ENCODE data around the gene CHRD. TPM values are rescaled to one million over a fixed set of nuclear protein-coding genes. Genes with fewer than 3 reads are reported as not detected.

Gene CHRD
- polyA plus RNA-seq, 6 donors from 2014 or later, result not detected

DNA sequence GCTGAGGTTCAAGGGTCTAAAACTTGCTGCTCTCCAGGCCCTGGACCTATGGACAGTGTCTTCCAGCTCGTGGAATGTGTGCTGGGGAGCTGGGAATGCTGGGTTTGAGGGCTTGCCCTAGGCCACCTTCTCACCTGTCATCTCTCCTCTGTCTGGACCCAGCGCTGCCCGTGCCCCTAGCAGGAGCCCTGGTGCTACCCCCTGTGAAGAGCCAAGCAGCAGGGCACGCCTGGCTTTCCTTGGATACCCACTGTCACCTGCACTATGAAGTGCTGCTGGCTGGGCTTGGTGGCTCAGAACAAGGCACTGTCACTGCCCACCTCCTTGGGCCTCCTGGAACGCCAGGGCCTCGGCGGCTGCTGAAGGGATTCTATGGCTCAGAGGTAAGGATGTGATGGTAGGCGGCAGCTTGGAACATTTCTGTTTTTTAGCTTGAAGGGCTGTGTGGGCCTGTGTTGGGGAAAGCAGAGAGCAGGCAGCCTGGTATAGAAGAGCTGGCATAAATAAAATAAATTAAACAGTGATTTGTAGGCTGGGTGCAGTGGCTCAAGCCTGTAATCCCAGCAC lies 5.1 kb downstream of the CHRD start:
- H3K9me3 Mint-ChIP-seq, result peaks cover 0 to 1% (median 0%) of the 10 kb centered on the region in 7 donors

DNA sequence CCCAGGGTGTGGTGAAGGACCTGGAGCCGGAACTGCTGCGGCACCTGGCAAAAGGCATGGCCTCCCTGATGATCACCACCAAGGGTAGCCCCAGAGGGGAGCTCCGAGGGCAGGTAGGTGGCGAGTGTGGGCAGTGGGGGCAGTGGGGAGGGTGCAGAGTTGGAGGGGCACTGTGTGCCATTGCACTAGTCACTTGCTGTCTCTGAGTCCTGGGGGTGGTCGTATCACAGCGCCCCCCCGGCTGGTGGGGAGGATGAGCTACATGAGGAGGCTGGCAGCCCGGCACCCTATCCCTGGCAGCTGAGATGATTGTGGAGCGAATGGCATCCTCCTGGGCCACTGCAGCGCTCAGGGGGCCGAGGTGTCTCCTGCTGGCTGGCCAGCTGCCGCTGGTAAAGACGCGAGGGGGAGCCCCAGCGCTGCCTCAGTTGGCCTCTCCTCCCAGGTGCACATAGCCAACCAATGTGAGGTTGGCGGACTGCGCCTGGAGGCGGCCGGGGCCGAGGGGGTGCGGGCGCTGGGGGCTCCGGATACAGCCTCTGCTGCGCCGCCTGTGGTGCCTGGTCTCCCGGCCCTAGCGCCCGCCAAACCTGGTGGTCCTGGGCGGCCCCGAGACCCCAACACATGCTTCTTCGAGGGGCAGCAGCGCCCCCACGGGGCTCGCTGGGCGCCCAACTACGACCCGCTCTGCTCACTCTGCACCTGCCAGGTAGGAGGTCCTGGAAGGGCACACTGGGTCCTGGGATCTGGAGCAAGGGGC lies 6.4 kb downstream of the CHRD start:
- DNase-seq (no peak), ATAC-seq (ENCODE audit: low read depth in 2 of 2) (no peak)
- Mint-ChIP-seq H3K36me3 (no peaks in the 10 kb centered on the region), H3K9me3 (peaks cover 0 to 1% (median 0%) of the 10 kb centered on the region in 7 donors), H3K4me1 (peaks cover 0 to 6% (median 0%) of the 10 kb centered on the region in 3 donors), H3K27ac (no peak overlapping the region), H3K4me3 (no peak overlapping the region), H3K27me3 (peaks cover 43 to 90% (median 86%) of the 10 kb centered on the region in 3 donors)

More for the DNA sequence above, 5.1 kb downstream of the CHRD start:
- DNase-seq (no peak), ATAC-seq (ENCODE audit: low read depth in 2 of 2) (no peak)
- H3K4me3 Mint-ChIP-seq, result peak overlapping the region in 1 of 8 donors; percentile 37
- H3K36me3 Mint-ChIP-seq, result no peaks in the 10 kb centered on the region
- no peak overlapping the region for H3K27ac Mint-ChIP-seq
- peaks cover 0 to 9% (median 5%) of the 10 kb centered on the region in 3 donors for H3K4me1 Mint-ChIP-seq
- peaks cover 39 to 85% (median 73%) of the 10 kb centered on the region in 3 donors for H3K27me3 Mint-ChIP-seq

DNA sequence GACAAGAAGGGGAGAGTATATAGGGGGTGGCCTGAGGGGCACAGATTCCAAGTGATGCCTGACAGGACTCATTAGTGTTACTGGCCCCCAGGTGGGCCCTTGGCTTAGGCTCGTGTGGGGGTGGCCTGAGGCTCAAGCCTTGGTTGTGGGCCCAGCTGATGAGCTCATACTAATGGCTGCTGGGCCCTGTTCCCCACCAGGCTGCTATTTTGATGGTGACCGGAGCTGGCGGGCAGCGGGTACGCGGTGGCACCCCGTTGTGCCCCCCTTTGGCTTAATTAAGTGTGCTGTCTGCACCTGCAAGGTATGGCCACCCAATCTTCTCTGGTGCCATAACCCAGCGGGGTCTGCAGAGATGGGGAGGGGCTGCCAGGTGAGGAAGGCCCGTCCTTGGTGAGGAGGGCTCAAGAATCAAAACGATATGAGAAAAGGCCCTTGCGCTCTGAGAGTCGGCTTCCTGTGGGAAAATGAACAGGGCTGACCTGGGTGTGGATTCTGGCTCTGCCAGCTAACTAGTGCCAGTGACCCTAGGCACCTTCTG lies 7.4 kb downstream of the CHRD start:
- Mint-ChIP-seq H3K36me3 (no peaks in the 10 kb centered on the region), H3K27me3 (peaks cover 40 to 89% (median 81%) of the 10 kb centered on the region in 3 donors), H3K27ac (no peak overlapping the region), H3K9me3 (peaks cover 0 to 1% (median 0%) of the 10 kb centered on the region in 7 donors), H3K4me3 (no peak overlapping the region), H3K4me1 (no peaks in the 10 kb centered on the region)
- ATAC-seq (ENCODE audit: low read depth in 2 of 2) (no peak), DNase-seq (no peak)

DNA sequence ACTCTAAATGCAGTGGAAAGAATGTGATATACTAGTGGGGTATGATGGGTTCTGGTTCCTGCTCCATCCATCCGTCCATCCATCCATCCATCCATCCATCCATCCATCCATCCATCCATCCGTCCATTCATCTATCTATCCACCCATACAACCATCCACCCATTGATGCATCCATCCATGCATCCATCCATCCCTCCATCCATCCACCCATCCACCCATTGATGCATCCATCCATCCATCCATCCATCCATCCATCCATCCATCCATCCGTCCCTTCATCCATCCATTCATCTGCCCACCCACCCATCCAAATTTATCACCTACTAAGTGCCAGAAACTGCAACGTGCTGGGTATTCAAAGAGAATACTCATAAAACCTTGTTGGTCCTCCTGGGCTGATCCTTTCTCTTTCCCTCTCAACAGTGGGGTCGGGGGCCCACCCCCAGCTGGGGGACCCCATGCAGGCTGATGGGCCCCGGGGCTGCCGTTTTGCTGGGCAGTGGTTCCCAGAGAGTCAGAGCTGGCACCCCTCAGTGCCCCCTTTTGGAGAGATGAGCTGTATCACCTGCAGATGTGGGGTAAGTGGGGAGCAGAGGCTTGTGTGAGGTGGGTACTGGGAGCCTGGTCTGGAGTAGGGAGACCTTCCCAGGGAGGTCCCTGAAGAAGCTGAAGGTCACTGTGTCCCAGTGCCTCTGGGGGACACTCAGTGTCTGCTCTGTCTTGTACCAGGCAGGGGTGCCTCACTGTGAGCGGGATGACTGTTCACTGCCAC lies 8.5 kb downstream of the CHRD start:
- H3K9me3 Mint-ChIP-seq, result peaks cover 0 to 1% (median 0%) of the 10 kb centered on the region in 7 donors
- H3K27ac Mint-ChIP-seq, result no peak overlapping the region
- no peak overlapping the region for H3K4me3 Mint-ChIP-seq
- no peaks in the 10 kb centered on the region for H3K36me3 Mint-ChIP-seq
- no peak for DNase-seq
- peaks cover 40 to 80% (median 70%) of the 10 kb centered on the region in 3 donors for H3K27me3 Mint-ChIP-seq
- ATAC-seq (ENCODE audit: low read depth in 2 of 2), result no peak
- no peaks in the 10 kb centered on the region for H3K4me1 Mint-ChIP-seq

DNA sequence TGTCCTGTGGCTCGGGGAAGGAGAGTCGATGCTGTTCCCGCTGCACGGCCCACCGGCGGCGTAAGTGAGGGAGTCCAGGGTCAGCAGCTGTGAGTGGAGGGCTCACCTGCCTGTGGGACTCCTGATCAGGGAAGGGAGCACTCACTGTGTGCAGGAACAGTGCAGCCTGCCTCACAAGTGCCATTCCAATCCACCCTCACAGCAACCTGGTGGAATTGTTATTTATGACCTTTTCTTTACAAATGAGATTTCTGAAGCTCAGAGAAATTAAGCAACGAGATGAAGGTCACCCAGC lies 9.0 kb downstream of the CHRD start:
- no peak for ATAC-seq (ENCODE audit: low read depth in 2 of 2)
- peaks cover 0 to 1% (median 0%) of the 10 kb centered on the region in 7 donors for H3K9me3 Mint-ChIP-seq
- H3K27ac Mint-ChIP-seq, result no peak overlapping the region
- no peak for DNase-seq
- no peaks in the 10 kb centered on the region for H3K4me1 Mint-ChIP-seq
- no peak overlapping the region for H3K4me3 Mint-ChIP-seq
- peaks cover 42 to 79% (median 67%) of the 10 kb centered on the region in 3 donors for H3K27me3 Mint-ChIP-seq
- no peaks in the 10 kb centered on the region for H3K36me3 Mint-ChIP-seq

DNA sequence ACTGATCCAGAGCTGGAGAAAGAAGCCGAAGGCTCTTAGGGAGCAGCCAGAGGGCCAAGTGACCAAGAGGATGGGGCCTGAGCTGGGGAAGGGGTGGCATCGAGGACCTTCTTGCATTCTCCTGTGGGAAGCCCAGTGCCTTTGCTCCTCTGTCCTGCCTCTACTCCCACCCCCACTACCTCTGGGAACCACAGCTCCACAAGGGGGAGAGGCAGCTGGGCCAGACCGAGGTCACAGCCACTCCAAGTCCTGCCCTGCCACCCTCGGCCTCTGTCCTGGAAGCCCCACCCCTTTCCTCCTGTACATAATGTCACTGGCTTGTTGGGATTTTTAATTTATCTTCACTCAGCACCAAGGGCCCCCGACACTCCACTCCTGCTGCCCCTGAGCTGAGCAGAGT lies 9.5 kb downstream of the CHRD start:
- peaks cover 0 to 1% (median 0%) of the 10 kb centered on the region in 7 donors for H3K9me3 Mint-ChIP-seq
- ATAC-seq (ENCODE audit: low read depth in 2 of 2) (no peak), DNase-seq (no peak)
- no peaks in the 10 kb centered on the region for H3K4me1 Mint-ChIP-seq
- peak overlapping the region in 1 of 6 donors; percentile 9 for H3K27ac Mint-ChIP-seq
- H3K4me3 Mint-ChIP-seq, result no peak overlapping the region
- H3K36me3 Mint-ChIP-seq, result no peaks in the 10 kb centered on the region
- H3K27me3 Mint-ChIP-seq, result peaks cover 38 to 74% (median 62%) of the 10 kb centered on the region in 3 donors

DNA sequence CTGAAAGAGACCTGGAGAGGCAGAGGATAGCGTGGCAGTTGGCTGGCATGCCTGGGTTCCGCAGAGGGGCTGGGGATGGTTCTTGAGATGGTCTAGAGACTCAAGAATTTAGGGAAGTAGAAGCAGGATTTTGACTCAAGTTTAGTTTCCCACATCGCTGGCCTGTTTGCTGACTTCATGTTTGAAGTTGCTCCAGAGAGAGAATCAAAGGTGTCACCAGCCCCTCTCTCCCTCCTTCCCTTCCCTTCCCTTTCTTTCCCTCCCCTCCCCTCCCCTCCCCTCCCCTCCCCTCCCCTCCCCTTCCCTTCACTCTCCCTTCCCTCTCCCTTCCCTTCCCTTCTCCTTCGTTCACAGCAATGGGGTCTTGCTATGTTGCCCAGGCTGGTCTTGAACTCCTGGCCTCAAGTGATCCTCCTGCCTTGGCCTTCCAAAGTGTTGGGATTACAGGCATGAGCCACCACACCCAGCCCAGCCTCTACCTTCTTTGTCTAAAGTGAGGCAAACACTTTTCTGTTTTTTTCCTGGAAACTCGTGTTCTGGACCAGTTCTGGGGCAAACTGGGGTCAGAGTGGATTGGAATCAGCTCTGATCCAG lies 10.2 kb downstream of the CHRD start:
- Mint-ChIP-seq H3K9me3 (peaks cover 0 to 1% (median 0%) of the 10 kb centered on the region in 7 donors), H3K4me1 (no peaks in the 10 kb centered on the region), H3K4me3 (no peak overlapping the region), H3K27ac (peak overlapping the region in 1 of 6 donors; percentile 9), H3K36me3 (no peaks in the 10 kb centered on the region), H3K27me3 (peaks cover 35 to 68% (median 56%) of the 10 kb centered on the region in 3 donors)
- DNase-seq, result no peak
- no peak for ATAC-seq (ENCODE audit: low read depth in 2 of 2)

DNA sequence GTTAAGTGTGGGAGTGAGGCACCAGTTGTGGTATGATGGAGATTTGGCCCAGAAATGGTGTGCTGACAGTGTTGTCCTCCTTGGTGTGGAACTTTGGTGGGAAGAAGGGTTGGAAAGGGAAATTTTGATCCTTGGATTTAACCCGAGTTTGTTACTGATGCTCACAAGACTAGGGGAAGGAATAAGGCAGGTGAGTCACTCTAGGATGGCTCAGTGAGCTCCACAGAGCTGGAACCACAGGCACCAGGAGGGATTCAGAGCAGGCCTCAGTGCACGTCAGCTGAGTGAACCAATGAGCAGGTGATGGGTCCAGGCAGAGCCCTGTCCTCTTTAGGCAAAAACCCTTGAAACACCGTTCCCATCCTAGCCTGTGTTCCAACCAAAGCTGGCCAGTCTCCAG lies 11.4 kb downstream of the CHRD start:
- no peak for DNase-seq
- no peak overlapping the region for H3K4me3 Mint-ChIP-seq
- ATAC-seq (ENCODE audit: low read depth in 2 of 2), result no peak
- peaks cover 0 to 1% (median 0%) of the 10 kb centered on the region in 7 donors for H3K9me3 Mint-ChIP-seq
- no peaks in the 10 kb centered on the region for H3K36me3 Mint-ChIP-seq
- no peaks in the 10 kb centered on the region for H3K4me1 Mint-ChIP-seq
- peaks cover 29 to 60% (median 47%) of the 10 kb centered on the region in 3 donors for H3K27me3 Mint-ChIP-seq
- H3K27ac Mint-ChIP-seq, result no peak overlapping the region

DNA sequence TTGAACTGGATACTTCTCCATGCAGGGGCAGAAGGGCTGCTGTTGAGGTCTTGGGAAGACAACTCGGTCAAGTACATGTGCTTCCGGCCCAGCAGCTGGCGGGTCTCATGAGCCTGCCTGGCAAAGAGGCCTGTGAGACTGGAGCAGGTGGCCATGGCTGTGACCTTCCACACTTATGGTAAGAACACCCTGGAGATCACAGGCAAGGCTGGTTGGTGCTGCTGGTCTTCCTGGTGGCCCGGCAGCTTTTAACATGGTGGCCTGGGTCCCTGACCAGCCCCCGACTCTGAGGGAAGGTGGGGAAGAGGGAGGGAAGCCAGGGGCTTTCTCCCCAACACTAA lies 15.4 kb downstream of the CHRD start:
- ATAC-seq (ENCODE audit: low read depth in 2 of 2) (no peak), DNase-seq (no peak)
- no peaks in the 10 kb centered on the region for H3K9me3 Mint-ChIP-seq
- no peak overlapping the region for H3K4me3 Mint-ChIP-seq
- peaks cover 27 to 30% (median 28%) of the 10 kb centered on the region in 3 donors for H3K27me3 Mint-ChIP-seq
- no peaks in the 10 kb centered on the region for H3K4me1 Mint-ChIP-seq
- H3K36me3 Mint-ChIP-seq, result no peaks in the 10 kb centered on the region
- H3K27ac Mint-ChIP-seq, result no peak overlapping the region

DNA sequence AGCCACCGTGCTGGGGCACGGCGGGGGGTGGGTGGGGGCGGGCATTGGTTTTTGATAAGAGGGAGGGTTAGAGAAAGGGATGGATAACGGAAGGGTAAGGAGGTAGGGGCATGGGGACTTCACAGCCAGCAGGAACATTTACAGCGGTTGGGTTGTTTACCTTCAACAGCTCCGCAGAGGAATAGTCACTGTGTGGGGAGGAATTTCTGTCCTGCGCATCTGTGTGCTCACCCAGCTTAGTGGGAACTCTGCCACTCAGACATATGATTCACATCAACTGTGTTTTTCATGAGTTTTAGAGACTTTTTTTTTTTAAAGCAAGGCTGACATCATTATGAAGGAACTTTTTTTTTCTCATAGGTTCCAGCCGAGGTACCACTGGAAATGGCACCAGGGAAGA lies 19.6 kb downstream of the CHRD start:
- no peak overlapping the region for H3K27ac Mint-ChIP-seq

DNA sequence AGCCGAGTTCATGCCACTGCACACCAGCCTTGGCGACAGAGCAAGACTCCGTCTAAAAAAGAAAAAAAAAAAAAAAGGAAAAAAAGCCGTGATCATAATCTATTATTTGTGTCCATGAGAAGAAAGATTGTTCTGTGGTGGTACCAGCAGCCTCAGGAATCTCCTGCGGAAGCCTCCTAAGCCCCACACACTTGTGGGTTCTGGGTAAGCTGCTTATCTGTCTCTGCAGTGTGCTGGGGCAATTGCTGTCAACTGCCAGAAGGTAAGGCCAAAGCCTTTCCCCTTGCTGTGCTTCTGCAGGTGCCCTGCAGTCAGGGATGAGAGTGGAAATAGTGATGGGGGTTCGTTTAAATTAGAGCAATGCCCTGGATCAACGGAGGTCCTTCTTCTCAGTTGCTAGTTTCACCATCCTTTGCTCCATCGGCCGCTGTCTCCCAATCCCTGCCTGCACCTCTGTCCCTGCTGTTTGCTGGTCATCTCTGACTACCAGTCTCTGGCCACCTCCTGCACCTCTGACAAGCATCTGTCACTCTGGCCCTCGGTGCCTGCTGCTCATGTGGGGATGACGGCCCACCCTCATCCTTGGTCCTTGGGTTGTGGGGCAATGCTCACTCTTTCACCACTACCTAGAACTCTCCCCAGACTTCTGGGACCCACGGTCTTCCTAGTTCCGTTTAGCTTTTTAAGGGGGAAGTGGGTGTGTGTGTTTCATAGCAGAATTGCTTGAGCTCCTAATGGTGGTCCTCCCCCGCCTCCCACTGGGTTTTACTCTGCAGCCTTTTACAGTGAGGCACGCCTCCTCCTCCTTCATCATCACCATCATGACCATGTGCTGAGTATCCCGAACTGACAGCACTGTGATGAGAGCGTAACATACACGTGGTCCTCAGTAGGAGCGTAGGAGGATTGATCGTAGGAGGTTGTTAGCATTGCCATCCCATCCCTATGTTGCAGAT lies 25.5 kb downstream of the CHRD start:
- H3K9me3 Mint-ChIP-seq, result peaks cover 0 to 2% (median 0%) of the 10 kb centered on the region in 7 donors
- no peak for ATAC-seq (ENCODE audit: low read depth in 2 of 2)
- H3K27me3 Mint-ChIP-seq, result peaks cover 18 to 29% (median 27%) of the 10 kb centered on the region in 3 donors
- no peak overlapping the region for H3K27ac Mint-ChIP-seq
- no peaks in the 10 kb centered on the region for H3K36me3 Mint-ChIP-seq
- H3K4me1 Mint-ChIP-seq, result no peaks in the 10 kb centered on the region
- no peak overlapping the region for H3K4me3 Mint-ChIP-seq
- no peak for DNase-seq

More for the DNA sequence above, 19.6 kb downstream of the CHRD start:
- Mint-ChIP-seq H3K27me3 (peaks cover 24 to 40% (median 34%) of the 10 kb centered on the region in 3 donors), H3K4me1 (no peaks in the 10 kb centered on the region), H3K9me3 (peaks cover 0 to 2% (median 0%) of the 10 kb centered on the region in 7 donors), H3K36me3 (no peaks in the 10 kb centered on the region), H3K4me3 (no peak overlapping the region)
- DNase-seq (no peak), ATAC-seq (ENCODE audit: low read depth in 2 of 2) (no peak)

DNA sequence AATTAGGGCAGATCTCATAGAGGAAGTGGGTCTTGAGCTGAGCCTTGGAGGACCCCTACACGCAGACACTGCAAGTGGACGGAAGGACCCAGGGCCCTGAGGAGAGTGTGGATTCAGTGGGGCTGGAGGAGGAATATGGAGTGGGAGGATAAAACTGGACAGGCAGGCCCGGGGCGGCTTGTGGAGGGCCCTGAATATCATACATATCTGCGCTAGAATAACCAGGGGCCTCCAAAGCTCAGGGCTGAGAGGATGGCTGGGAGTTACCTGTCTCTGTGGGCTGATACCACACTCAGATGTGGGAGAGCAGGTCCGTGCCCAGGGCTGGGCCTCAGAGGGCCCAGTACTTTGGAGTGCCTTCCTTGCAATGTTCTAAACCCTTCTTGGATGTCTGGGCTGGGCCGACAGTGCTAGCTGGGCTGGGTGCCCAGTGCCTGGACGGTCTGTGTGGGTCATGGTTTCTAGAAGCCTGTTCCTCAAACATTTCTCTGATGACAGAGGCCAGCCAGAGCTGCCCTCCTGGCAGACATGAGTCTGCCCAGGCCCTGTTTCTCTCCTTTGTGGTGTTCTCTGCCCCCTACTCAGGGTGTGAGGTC lies 29.6 kb downstream of the CHRD start:
- DNase-seq (no peak), ATAC-seq (ENCODE audit: low read depth in 2 of 2) (no peak)
- H3K27me3 Mint-ChIP-seq, result peaks cover 9 to 30% (median 14%) of the 10 kb centered on the region in 3 donors
- peaks cover 0 to 1% (median 0%) of the 10 kb centered on the region in 7 donors for H3K9me3 Mint-ChIP-seq
- H3K4me3 Mint-ChIP-seq, result no peak overlapping the region
- H3K27ac Mint-ChIP-seq, result no peak overlapping the region
- no peaks in the 10 kb centered on the region for H3K4me1 Mint-ChIP-seq
- no peaks in the 10 kb centered on the region for H3K36me3 Mint-ChIP-seq
